Panc1 (cell line): ENCODE measurements around the gene SHF.

Source experiments
- CTCF ChIP-seq: fragments of 450-650 bp; IDR thresholded peaks from 2 replicates; pipeline ENCODE4 v1.5.1; 2017; ENCODE audit warnings: mild to moderate bottlenecking
- POLR2AphosphoS5 ChIP-seq: IDR thresholded peaks from 2 replicates; pipeline ENCODE4 v1.6.1; 2012; ENCODE audit warnings: mild to moderate bottlenecking, low read depth, low read length, moderate library complexity
- TCF7L2 ChIP-seq: IDR thresholded peaks from 2 replicates; pipeline ENCODE4 v1.6.1; 2011; ENCODE audit warnings: mild to moderate bottlenecking, low read depth, low read length, inconsistent platforms

GRCh38 chr15:45231132-45231531 is 43.4 kb upstream of the SHF start:
- TF ChIP-seq CTCF (no peak), POLR2AphosphoS5 (no peak), TCF7L2 (no peak)
